Uterus (tissue), 2 donors: ENCODE results near the gene GYPB.
"Not testable (repeated sequence)": the region's sequence is repeated elsewhere in the genome, so short reads cannot be mapped to it uniquely, and the experiment has no call there.

ENCODE experiments used
- POLR2A ChIP-seq, 2 donors: fragments of 450-650 bp; IDR thresholded peaks; one replicate each; pipeline ENCODE4 v1.6.1; 2016; ENCODE audit warnings: antibody characterized with exemption in 2 of 2, mild to moderate bottlenecking in 1 of 2, moderate library complexity in 1 of 2
- TF ChIP-seq, protein P1 (sequence below), 4 experiments: fragments of 200-600 bp in 2 of 4; fragments of 450-650 bp in 2 of 4; sonication (generic) in 2 of 4; IDR thresholded peaks; one replicate each; pipeline ENCODE4 v1.5.1; 2016 to 2019; ENCODE audit warnings: antibody characterized with exemption in 4 of 4, mild to moderate bottlenecking in 2 of 4, moderate library complexity in 1 of 4

DNA sequence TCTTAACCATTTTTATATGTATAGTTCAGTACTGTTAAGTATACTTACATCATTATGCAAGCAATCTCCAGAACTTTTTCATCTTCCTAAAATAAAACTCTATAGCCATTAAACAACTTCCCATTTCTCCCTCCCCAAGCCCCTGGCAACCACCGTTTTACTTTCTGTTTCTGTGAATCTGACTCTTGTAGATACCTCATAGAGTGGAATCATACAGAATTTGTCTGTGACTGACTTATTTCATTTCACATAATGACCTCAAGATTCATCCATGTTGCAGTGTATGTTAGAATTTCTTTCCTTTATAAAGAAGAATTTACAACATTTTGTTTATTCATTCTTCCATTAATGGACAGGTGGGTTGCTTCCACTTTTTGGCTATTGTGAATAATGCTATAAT, 13.4 kb upstream of the GYPB start:
- TF ChIP-seq, protein P1, sequence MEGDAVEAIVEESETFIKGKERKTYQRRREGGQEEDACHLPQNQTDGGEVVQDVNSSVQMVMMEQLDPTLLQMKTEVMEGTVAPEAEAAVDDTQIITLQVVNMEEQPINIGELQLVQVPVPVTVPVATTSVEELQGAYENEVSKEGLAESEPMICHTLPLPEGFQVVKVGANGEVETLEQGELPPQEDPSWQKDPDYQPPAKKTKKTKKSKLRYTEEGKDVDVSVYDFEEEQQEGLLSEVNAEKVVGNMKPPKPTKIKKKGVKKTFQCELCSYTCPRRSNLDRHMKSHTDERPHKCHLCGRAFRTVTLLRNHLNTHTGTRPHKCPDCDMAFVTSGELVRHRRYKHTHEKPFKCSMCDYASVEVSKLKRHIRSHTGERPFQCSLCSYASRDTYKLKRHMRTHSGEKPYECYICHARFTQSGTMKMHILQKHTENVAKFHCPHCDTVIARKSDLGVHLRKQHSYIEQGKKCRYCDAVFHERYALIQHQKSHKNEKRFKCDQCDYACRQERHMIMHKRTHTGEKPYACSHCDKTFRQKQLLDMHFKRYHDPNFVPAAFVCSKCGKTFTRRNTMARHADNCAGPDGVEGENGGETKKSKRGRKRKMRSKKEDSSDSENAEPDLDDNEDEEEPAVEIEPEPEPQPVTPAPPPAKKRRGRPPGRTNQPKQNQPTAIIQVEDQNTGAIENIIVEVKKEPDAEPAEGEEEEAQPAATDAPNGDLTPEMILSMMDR (IDR thresholded peaks at IDR 0.05) = not testable (repeated sequence)
- not testable (repeated sequence) for TF ChIP-seq POLR2A (IDR thresholded peaks at IDR 0.05)
